ENCODE measurements around the gene BTRC.

The BTRC gene

GRCh38 chr10:101558204-101558603 is 204.2 kb downstream of the BTRC start:
- TF ChIP-seq CTCF (conservative IDR thresholded peaks at IDR 0.05; ENCODE audit: low read depth, low read length) = no peak
- no peak overlapping the region for H3K4me3 ChIP-seq (ENCODE audit: low read depth, low read length)
- no peak for DNase-seq (ENCODE audit: low read depth)

- H3K4me3 ChIP-seq (ENCODE audit: low read depth, low read length) = no peak overlapping the region
- TF ChIP-seq CTCF (conservative IDR thresholded peaks at IDR 0.05; ENCODE audit: low read depth, low read length) = no peak
- DNase-seq (ENCODE audit: low read depth) = no peak
These were observed 205.0 kb downstream of the BTRC start for GRCh38 chr10:101558671-101559595.

- DNase-seq (ENCODE audit: low read depth) = no peak
- TF ChIP-seq CTCF (conservative IDR thresholded peaks at IDR 0.05; ENCODE audit: low read depth, low read length) = no peak
- no peak overlapping the region for H3K4me3 ChIP-seq (ENCODE audit: low read depth, low read length)
These were observed 205.8 kb downstream of the BTRC start for GRCh38 chr10:101559596-101560297.

- TF ChIP-seq CTCF (conservative IDR thresholded peaks at IDR 0.05; ENCODE audit: low read depth, low read length) = no peak
- H3K4me3 ChIP-seq (ENCODE audit: low read depth, low read length) = no peak overlapping the region
- DNase-seq (ENCODE audit: low read depth) = no peak
These were observed 206.5 kb downstream of the BTRC start for GRCh38 chr10:101560298-101561067.

GRCh38 chr10:101561068-101561915 is 207.3 kb downstream of the BTRC start:
- DNase-seq (ENCODE audit: low read depth) = no peak
- no peak for TF ChIP-seq CTCF (conservative IDR thresholded peaks at IDR 0.05; ENCODE audit: low read depth, low read length)
- no peak overlapping the region for H3K4me3 ChIP-seq (ENCODE audit: low read depth, low read length)

- no peak for DNase-seq (ENCODE audit: low read depth)
- TF ChIP-seq CTCF (conservative IDR thresholded peaks at IDR 0.05; ENCODE audit: low read depth, low read length) = no peak
- H3K4me3 ChIP-seq (ENCODE audit: low read depth, low read length) = no peak overlapping the region
These were observed 208.3 kb downstream of the BTRC start for GRCh38 chr10:101562231-101562630.

Measured in choroid plexus epithelial cell (primary cell).